ENCODE data around the gene TMTC2.

TMTC2 gene

DNA sequence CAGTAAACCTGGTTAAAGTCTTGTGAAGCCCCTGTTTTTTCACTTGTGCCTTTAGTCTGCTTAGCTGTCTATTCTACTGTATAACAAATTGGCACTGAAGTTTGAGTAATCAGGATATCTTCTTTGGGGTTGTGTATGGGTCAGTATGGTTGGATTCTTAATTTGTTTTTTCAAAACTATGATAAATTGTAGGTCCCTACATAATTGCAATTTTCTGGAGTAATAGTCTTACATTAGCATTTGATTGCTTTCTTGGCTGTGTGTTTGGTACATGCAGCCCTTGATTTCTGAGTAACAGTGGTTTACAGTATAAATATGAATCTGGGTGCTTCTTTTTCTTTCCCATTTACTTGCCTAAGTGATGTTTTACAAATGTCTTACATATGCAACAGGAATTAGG lies 186.6 kb downstream of the TMTC2 start:
- ChIA-PET CTCF (no interaction called here), POLR2A (no interaction called here)
- DNase-seq (ENCODE audit: extremely low spot score) = no peak
- TF ChIP-seq CTCF (IDR thresholded peaks at IDR 0.05; ENCODE audit: control extremely low read depth, extremely low read depth, low read depth, missing control alignments) = no peak

DNA sequence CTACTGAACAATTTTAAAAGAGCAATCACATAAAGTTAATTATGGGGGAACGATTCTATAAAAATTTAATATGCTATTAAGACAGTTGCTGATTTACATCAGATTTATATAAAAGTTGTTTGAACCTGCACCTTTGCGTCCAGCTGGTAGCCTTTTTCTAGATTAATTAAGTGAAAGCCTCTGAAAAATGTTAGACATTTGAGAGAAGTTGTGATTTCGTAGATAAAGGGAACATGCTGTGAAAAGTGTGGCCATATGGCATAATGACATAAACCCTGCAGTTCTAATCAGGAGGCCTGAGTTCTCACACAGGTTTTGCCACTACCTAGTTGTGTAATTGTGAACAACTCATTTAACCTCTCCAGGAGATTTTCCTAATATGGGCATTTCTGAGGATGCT lies 187.2 kb downstream of the TMTC2 start:
- TF ChIP-seq CTCF (IDR thresholded peaks at IDR 0.05; ENCODE audit: control extremely low read depth, extremely low read depth, low read depth, missing control alignments) = no peak
- no peak for DNase-seq (ENCODE audit: extremely low spot score)
- POLR2A ChIA-PET = no interaction called here
- CTCF ChIA-PET = no interaction called here

- CTCF ChIA-PET = interaction anchor here (1.1 kb wide), 1 partner anchor 20 kb away, joined by 4 read pairs; no protein-coding TSS in a partner anchor
- POLR2A ChIA-PET = interaction anchor here (0.7 kb wide), 1 partner anchor 123 kb away, joined by 5 read pairs; no protein-coding TSS in a partner anchor
- no peak for TF ChIP-seq CTCF (IDR thresholded peaks at IDR 0.05; ENCODE audit: control extremely low read depth, extremely low read depth, low read depth, missing control alignments)
- DNase-seq (ENCODE audit: extremely low spot score) = no peak
Observed at GRCh38 chr12:82874945-82875344, 188.2 kb downstream of the TMTC2 start.

DNA sequence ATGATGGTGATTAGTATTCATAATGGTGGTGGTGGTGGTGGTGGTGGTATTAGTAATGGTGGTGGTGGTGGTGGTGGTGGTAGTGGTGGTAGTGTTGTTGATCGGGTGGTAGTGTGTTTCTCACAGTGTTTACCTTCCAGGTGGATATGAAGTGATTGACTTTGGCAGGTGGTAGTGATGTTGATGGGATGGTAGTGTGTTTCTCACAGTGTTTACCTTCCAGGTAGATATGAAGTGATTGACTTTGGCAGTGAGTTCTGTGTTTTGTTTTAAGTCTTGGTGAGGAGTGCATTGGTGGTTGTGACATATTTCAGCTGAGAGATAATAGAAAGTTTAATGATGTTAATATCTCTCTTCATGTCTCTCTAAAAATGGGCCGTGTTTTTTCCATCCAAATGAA lies 189.4 kb downstream of the TMTC2 start:
- TF ChIP-seq CTCF (IDR thresholded peaks at IDR 0.05; ENCODE audit: control extremely low read depth, extremely low read depth, low read depth, missing control alignments) = no peak
- POLR2A ChIA-PET = no interaction called here
- no peak for DNase-seq (ENCODE audit: extremely low spot score)
- CTCF ChIA-PET = no interaction called here

DNA sequence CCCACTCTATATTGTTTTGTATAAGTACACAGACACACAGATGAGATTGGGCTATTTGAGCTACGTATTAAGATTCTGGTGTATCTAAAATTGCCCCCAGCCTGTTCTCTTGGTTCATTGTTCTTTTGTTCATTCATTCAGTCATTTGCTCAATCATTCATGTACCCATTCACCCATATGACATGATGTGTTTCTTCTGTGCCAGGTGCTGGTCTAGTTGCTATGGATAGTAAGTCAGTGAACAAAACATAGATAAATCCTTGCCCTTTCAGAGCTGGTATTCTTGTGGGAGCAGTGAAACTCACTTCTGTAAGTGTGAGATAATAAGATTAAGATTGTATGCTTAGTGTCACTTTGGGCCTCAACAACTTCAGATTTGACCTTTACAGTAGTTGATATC lies 191.3 kb downstream of the TMTC2 start:
- no peak for DNase-seq (ENCODE audit: extremely low spot score)
- POLR2A ChIA-PET = no interaction called here
- TF ChIP-seq CTCF (IDR thresholded peaks at IDR 0.05; ENCODE audit: control extremely low read depth, extremely low read depth, low read depth, missing control alignments) = no peak
- CTCF ChIA-PET = interaction anchor here (1.1 kb wide), 1 partner anchor 192 kb away, joined by 3 read pairs; no protein-coding TSS in a partner anchor

- ChIA-PET POLR2A (no interaction called here), CTCF (no interaction called here)
- no peak for DNase-seq (ENCODE audit: extremely low spot score)
- no peak for TF ChIP-seq CTCF (IDR thresholded peaks at IDR 0.05; ENCODE audit: control extremely low read depth, extremely low read depth, low read depth, missing control alignments)
Observed at GRCh38 chr12:82880442-82880901, 193.8 kb downstream of the TMTC2 start.

All from GM10248 (cell line).